Liver (tissue), 3 donors: ENCODE data around the gene PUS1.

Experiments
- HNF4G ChIP-seq: IDR thresholded peaks from 2 replicates; pipeline ENCODE4 v1.6.1; 2016; ENCODE audit warnings: antibody characterized with exemption
- TF ChIP-seq, protein P1 (sequence below): fragments of 150-350 bp; IDR thresholded peaks from 2 replicates; pipeline ENCODE4 v1.5.1; 2017; ENCODE audit warnings: improper control_type of control experiment, low read depth, low read length; ENCODE audit not compliant: missing input control
- donor health status: healthy.
- donor health status: healthy.

DNA sequence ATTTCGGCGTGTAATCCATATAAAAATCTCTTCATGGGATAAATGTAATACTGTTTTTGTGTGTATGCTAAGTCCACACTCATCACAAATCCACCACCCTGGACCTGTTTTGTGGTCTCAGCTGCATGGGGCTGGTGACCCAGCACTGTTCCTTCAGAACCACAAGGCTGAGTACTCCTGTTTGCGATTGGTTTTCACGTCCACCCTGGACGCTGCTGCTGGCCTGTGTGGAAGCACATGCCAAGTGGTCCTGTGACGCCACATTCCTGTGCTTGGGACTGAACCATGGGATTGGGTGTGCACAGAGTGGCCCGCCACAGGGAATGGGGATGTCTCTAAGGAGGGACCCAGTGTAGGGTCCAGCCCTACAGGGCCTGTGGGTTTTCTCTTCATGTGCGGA, 4.3 kb downstream of the PUS1 start:
- TF ChIP-seq, protein P1, sequence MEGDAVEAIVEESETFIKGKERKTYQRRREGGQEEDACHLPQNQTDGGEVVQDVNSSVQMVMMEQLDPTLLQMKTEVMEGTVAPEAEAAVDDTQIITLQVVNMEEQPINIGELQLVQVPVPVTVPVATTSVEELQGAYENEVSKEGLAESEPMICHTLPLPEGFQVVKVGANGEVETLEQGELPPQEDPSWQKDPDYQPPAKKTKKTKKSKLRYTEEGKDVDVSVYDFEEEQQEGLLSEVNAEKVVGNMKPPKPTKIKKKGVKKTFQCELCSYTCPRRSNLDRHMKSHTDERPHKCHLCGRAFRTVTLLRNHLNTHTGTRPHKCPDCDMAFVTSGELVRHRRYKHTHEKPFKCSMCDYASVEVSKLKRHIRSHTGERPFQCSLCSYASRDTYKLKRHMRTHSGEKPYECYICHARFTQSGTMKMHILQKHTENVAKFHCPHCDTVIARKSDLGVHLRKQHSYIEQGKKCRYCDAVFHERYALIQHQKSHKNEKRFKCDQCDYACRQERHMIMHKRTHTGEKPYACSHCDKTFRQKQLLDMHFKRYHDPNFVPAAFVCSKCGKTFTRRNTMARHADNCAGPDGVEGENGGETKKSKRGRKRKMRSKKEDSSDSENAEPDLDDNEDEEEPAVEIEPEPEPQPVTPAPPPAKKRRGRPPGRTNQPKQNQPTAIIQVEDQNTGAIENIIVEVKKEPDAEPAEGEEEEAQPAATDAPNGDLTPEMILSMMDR = no peak
- no peak for TF ChIP-seq HNF4G
